NCI-H2081 (cell line): ENCODE measurements around the gene ERG28.

ENCODE experiments used
- DNase-seq, 2 experiments: peaks; one replicate each; lab custom pipeline; 2025; lab: John Stamatoyannopoulos, UW

ERG28 gene

GRCh38 chr14:75658957-75659356, 1.7 kb downstream of the ERG28 start:
- no peak for DNase-seq

GRCh38 chr14:75657331-75657730, 3.3 kb downstream of the ERG28 start:
- DNase-seq = no peak

- DNase-seq = no peak
Measured at GRCh38 chr14:75655235-75655634, 5.4 kb downstream of the ERG28 start.

GRCh38 chr14:75654127-75654732, 6.4 kb downstream of the ERG28 start:
- peak; percentile 61 to 62 for DNase-seq

GRCh38 chr14:75653563-75653962, 7.1 kb downstream of the ERG28 start:
- DNase-seq = no peak

GRCh38 chr14:75650253-75651058, 10.2 kb downstream of the ERG28 start:
- no peak for DNase-seq

GRCh38 chr14:75649773-75650172, 10.9 kb downstream of the ERG28 start:
- DNase-seq = no peak

- no peak for DNase-seq
Measured at GRCh38 chr14:75649337-75649736, 11.3 kb downstream of the ERG28 start.

GRCh38 chr14:75648066-75648838, 12.4 kb downstream of the ERG28 start:
- peak in 1 of 2 experiments; percentile 20 for DNase-seq

GRCh38 chr14:75647640-75648039, 13.0 kb downstream of the ERG28 start:
- no peak for DNase-seq

- no peak for DNase-seq
Measured at GRCh38 chr14:75646762-75647161, 13.9 kb downstream of the ERG28 start.

- DNase-seq = no peak
Measured at GRCh38 chr14:75645056-75645455, 15.6 kb downstream of the ERG28 start.

GRCh38 chr14:75643985-75644384, 16.7 kb downstream of the ERG28 start:
- no peak for DNase-seq

- DNase-seq = no peak
Measured at GRCh38 chr14:75640876-75641275, 19.8 kb downstream of the ERG28 start.

- no peak for DNase-seq
Measured at GRCh38 chr14:75636100-75636692, 24.5 kb downstream of the ERG28 start.

GRCh38 chr14:75634848-75635247, 25.8 kb downstream of the ERG28 start:
- DNase-seq = no peak

GRCh38 chr14:75631453-75631831, 29.2 kb downstream of the ERG28 start:
- no peak for DNase-seq

GRCh38 chr14:75630695-75631452, 29.8 kb downstream of the ERG28 start:
- no peak for DNase-seq

- no peak for DNase-seq
Measured at GRCh38 chr14:75628816-75629215, 31.9 kb downstream of the ERG28 start.

- no peak for DNase-seq
Measured at GRCh38 chr14:75627406-75627805, 33.3 kb downstream of the ERG28 start.

GRCh38 chr14:75626863-75627262, 33.8 kb downstream of the ERG28 start:
- DNase-seq = no peak

GRCh38 chr14:75626396-75626795, 34.3 kb downstream of the ERG28 start:
- no peak for DNase-seq
